ENCODE data around the gene GYPE.
"Not testable (repeated sequence)": the region's sequence is repeated elsewhere in the genome, so short reads cannot be mapped to it uniquely, and the experiment has no call there.

Gene GYPE

GRCh38 chr4:143905440-143905839, at the start of gene GYPE:
Gene GYPE, minus strand, starts transcription at chr4:143905559. Its CDS starts 52 bp downstream, at chr4:143905507.
- DNase-seq (ENCODE audit: low spot score) = not testable (repeated sequence)

- DNase-seq (ENCODE audit: low spot score) = not testable (repeated sequence)
Measured at GRCh38 chr4:143951458-143951972, 46.2 kb upstream of the GYPE start.

- DNase-seq (ENCODE audit: low spot score) = not testable (repeated sequence)
Measured at GRCh38 chr4:143950967-143951366, 45.6 kb upstream of the GYPE start.

- not testable (repeated sequence) for DNase-seq (ENCODE audit: low spot score)
Measured at GRCh38 chr4:143950185-143950584, 44.8 kb upstream of the GYPE start.

GRCh38 chr4:143947493-143947892, 42.1 kb upstream of the GYPE start:
- DNase-seq (ENCODE audit: low spot score) = not testable (repeated sequence)

- not testable (repeated sequence) for DNase-seq (ENCODE audit: low spot score)
Measured at GRCh38 chr4:143940708-143941107, 35.3 kb upstream of the GYPE start.

- no peak for DNase-seq (ENCODE audit: low spot score)
Measured at GRCh38 chr4:143939528-143939927, 34.2 kb upstream of the GYPE start.

GRCh38 chr4:143938890-143939289, 33.5 kb upstream of the GYPE start:
- not testable (repeated sequence) for DNase-seq (ENCODE audit: low spot score)

GRCh38 chr4:143921181-143921580, 15.8 kb upstream of the GYPE start:
- no peak for DNase-seq (ENCODE audit: low spot score)

GRCh38 chr4:143916485-143916884, 11.1 kb upstream of the GYPE start:
- DNase-seq (ENCODE audit: low spot score) = not testable (repeated sequence)

- not testable (repeated sequence) for DNase-seq (ENCODE audit: low spot score)
Measured at GRCh38 chr4:143912478-143912877, 7.1 kb upstream of the GYPE start.

- DNase-seq (ENCODE audit: low spot score) = peak; percentile 20
Measured at GRCh38 chr4:143911528-143912417, 6.4 kb upstream of the GYPE start.

GRCh38 chr4:143910906-143911305, 5.5 kb upstream of the GYPE start:
- DNase-seq (ENCODE audit: low spot score) = not testable (repeated sequence)

- DNase-seq (ENCODE audit: low spot score) = peak; percentile 19
Measured at GRCh38 chr4:143907811-143908210, 2.5 kb upstream of the GYPE start.

GRCh38 chr4:143904431-143904830, 928 bp downstream of the GYPE start:
- not testable (repeated sequence) for DNase-seq (ENCODE audit: low spot score)

GRCh38 chr4:143890323-143890722, 15.0 kb downstream of the GYPE start:
- DNase-seq (ENCODE audit: low spot score) = not testable (repeated sequence)

GRCh38 chr4:143888189-143888588, 17.2 kb downstream of the GYPE start:
- not testable (repeated sequence) for DNase-seq (ENCODE audit: low spot score)

- not testable (repeated sequence) for DNase-seq (ENCODE audit: low spot score)
Measured at GRCh38 chr4:143884965-143885364, 20.4 kb downstream of the GYPE start.

- no peak for DNase-seq (ENCODE audit: low spot score)
Measured at GRCh38 chr4:143883529-143883928, 21.8 kb downstream of the GYPE start.

GRCh38 chr4:143882892-143883291, 22.5 kb downstream of the GYPE start:
- DNase-seq (ENCODE audit: low spot score) = no peak

GRCh38 chr4:143879561-143879960, 25.8 kb downstream of the GYPE start:
- not testable (repeated sequence) for DNase-seq (ENCODE audit: low spot score)

- not testable (repeated sequence) for DNase-seq (ENCODE audit: low spot score)
Measured at GRCh38 chr4:143875357-143875756, 30.0 kb downstream of the GYPE start.
